Measurements from ENCODE around the gene SEMA6B.

DNA sequence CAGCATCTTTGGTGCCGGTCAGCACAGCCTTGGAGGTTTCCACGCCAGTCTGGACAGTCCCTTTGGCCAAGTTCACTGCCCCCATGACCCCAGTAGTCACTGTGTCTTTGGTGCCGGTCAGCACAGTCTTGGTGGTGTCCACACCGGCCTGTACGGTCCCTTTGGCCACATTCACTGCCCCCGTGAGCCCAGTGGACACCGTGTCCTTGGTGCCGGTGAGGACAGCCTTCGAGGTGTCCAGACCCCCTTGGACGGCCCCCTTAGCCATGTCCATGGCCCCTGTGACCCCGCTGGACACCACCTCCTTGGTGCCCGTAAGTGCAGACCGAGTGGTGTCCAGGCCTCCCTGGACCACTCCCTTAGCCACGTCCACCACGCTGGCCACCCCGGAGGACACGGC lies 46.2 kb downstream of the SEMA6B start:
- no peak for TF ChIP-seq POLR2A (IDR thresholded peaks at IDR 0.05)
- TF ChIP-seq, protein P1, sequence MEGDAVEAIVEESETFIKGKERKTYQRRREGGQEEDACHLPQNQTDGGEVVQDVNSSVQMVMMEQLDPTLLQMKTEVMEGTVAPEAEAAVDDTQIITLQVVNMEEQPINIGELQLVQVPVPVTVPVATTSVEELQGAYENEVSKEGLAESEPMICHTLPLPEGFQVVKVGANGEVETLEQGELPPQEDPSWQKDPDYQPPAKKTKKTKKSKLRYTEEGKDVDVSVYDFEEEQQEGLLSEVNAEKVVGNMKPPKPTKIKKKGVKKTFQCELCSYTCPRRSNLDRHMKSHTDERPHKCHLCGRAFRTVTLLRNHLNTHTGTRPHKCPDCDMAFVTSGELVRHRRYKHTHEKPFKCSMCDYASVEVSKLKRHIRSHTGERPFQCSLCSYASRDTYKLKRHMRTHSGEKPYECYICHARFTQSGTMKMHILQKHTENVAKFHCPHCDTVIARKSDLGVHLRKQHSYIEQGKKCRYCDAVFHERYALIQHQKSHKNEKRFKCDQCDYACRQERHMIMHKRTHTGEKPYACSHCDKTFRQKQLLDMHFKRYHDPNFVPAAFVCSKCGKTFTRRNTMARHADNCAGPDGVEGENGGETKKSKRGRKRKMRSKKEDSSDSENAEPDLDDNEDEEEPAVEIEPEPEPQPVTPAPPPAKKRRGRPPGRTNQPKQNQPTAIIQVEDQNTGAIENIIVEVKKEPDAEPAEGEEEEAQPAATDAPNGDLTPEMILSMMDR (IDR thresholded peaks at IDR 0.05) = no peak
